Suprapubic skin (tissue), 4 donors: Measurements from ENCODE around the gene CUL9. TPM values are rescaled to one million over a fixed set of nuclear protein-coding genes. Genes with fewer than 3 reads are reported as not detected.

Experiments
- DNase-seq, 2 donors: peaks; one replicate each; pipeline ENCODE4 v3.0.0-alpha.2; 2019; ENCODE audit warnings: low spot score in 2 of 2
- H3K27ac ChIP-seq: fragments of 200-600 bp; sonication (generic); one replicate; pipeline ENCODE4 v1.5.1; 2019
- H3K27me3 ChIP-seq: fragments of 200-600 bp; sonication (generic); one replicate; pipeline ENCODE4 v1.5.1; 2019
- H3K36me3 ChIP-seq: fragments of 200-600 bp; sonication (generic); one replicate; pipeline ENCODE4 v1.5.1; 2019
- H3K4me1 ChIP-seq: fragments of 200-600 bp; sonication (generic); one replicate; pipeline ENCODE4 v1.5.1; 2019
- H3K4me3 ChIP-seq: fragments of 200-600 bp; sonication (generic); one replicate; pipeline ENCODE4 v1.5.1; 2019; ENCODE audit warnings: mild to moderate bottlenecking
- H3K9me3 ChIP-seq: fragments of 200-600 bp; sonication (generic); one replicate; pipeline ENCODE4 v1.5.1; 2019
- EP300 ChIP-seq: sonication (generic); formaldehyde crosslinking; IDR thresholded peaks from one replicate; pipeline ENCODE4 v1.6.1; 2017; ENCODE audit warnings: antibody characterized with exemption
- POLR2A ChIP-seq, 2 donors: fragments of 450-650 bp; IDR thresholded peaks; one replicate each; pipeline ENCODE4 v1.6.1; 2017; ENCODE audit warnings: antibody characterized with exemption in 2 of 2, mild to moderate bottlenecking in 2 of 2, moderate library complexity in 2 of 2
- POLR2AphosphoS5 ChIP-seq, 3 donors: sonication (generic); formaldehyde crosslinking; IDR thresholded peaks; one replicate each; pipeline ENCODE4 v1.6.1; 2017; ENCODE audit warnings: antibody characterized with exemption in 3 of 3
- WGBS: methylation state at CpG from one replicate; pipeline ENCODE4 v1.1.5; 2018; 5-methylcytosine and 5-hydroxymethylcytosine counted together
- total RNA-seq, 4 donors: library from RNA; depleted of rRNA; stranded (reverse); fragments of >200 nt; gene quantifications; one replicate each; pipeline ENCODE4 v1.1.0, GENCODE V29; 2016
- TF ChIP-seq, protein P1 (sequence below), 2 donors: fragments of 200-600 bp in 1 of 2; fragments of 450-650 bp in 1 of 2; sonication (generic) in 1 of 2; IDR thresholded peaks; one replicate each; pipeline ENCODE4 v1.5.1; 2016 to 2019; ENCODE audit warnings: antibody characterized with exemption in 2 of 2, mild to moderate bottlenecking in 1 of 2, moderate library complexity in 1 of 2

The CUL9 gene
- total RNA-seq, 4 donors from 2014 or later = 51.8 to 130 (median 92.4) TPM

DNA sequence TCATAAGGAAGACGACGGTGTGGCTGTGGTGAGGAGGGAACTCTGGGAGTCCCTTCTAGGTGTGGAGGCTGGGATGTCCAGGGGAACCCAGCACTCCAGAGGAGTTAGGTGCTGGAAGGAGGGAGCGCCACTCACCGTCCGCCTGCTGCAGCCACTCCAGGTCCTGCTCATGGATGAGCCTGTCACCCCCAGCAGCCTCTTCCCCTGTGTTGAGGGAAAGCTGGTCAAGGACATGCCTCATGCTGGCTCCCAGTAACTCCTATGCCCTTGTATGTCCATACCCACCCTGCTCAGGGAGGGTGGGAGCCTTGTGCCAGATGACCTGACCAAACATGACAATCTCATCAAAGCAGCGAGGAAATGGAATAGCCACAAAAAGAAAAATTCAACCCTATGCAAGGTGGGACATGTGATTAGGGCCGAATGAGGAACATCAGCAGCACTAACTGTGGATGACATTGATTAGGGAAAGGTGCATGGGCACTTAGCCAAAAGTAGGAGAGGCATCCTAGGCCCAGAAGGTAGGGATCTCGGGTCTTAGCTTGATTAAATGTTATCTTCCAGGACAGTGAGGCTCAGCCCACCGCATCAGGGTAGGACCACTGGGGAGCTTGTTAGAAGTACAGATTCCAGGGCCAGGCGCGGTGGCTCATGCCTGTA is 44.3 kb downstream of the CUL9 start:
- no peak for TF ChIP-seq EP300
- TF ChIP-seq, protein P1, sequence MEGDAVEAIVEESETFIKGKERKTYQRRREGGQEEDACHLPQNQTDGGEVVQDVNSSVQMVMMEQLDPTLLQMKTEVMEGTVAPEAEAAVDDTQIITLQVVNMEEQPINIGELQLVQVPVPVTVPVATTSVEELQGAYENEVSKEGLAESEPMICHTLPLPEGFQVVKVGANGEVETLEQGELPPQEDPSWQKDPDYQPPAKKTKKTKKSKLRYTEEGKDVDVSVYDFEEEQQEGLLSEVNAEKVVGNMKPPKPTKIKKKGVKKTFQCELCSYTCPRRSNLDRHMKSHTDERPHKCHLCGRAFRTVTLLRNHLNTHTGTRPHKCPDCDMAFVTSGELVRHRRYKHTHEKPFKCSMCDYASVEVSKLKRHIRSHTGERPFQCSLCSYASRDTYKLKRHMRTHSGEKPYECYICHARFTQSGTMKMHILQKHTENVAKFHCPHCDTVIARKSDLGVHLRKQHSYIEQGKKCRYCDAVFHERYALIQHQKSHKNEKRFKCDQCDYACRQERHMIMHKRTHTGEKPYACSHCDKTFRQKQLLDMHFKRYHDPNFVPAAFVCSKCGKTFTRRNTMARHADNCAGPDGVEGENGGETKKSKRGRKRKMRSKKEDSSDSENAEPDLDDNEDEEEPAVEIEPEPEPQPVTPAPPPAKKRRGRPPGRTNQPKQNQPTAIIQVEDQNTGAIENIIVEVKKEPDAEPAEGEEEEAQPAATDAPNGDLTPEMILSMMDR (IDR thresholded peaks at IDR 0.05) = no peak
- TF ChIP-seq POLR2AphosphoS5 (IDR thresholded peaks at IDR 0.05) = no peak
- TF ChIP-seq POLR2A (IDR thresholded peaks at IDR 0.05) = no peak
- no peak overlapping the region for H3K4me3 ChIP-seq
- H3K27me3 ChIP-seq = no peaks in the 10 kb centered on the region
- H3K4me1 ChIP-seq = peaks cover 32% of the 10 kb centered on the region
- WGBS = 92% methylated on average over 11 of the region's 11 CpGs
- peaks cover 20% of the 10 kb centered on the region for H3K36me3 ChIP-seq
- no peaks in the 10 kb centered on the region for H3K9me3 ChIP-seq
- no peak for DNase-seq
- H3K27ac ChIP-seq = no peak overlapping the region

DNA sequence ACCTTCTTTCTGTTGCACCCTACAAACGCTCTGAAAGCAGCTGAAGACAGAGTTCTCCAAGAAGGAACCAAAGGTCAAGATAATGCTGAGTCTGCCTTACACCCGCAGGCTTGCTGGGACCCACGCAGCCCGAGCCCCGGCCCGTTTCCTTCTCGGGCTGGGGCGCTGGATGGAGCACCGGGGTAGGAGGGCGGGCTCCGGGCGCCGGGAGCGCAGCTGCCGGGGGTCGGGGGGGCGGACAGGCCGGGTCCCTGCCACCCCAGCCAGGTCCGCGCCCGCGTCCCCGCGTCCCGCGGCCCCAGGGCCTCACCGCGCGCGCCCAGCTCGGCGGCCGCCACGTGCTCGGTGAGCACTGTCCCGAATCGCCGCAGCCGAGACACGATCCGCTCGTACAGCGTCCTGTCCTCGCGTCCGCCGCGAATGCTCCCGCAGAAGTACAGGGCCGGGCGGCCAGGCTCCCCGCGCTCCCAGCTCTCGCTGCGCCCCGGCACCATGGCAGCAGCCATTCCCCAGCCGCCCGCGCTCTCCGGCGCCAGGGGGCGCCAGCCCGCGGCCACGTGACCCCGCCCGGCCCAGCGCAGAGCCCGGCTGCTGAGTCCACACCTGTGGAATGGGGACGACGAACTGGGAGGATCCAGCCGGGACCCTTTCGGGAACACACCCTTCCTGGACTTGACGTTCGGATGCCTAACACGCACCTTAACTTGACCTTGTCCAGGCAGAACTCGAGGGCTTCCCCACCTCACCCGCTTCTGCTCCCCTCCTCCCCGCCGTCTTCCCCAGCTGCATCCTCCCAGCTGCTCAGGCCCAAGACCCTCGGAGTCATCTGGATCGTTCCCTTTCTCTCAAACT is 47.2 kb downstream of the CUL9 start, which contains the start of gene DNPH1:
TSS of gene DNPH1 (minus strand) at position 531 of the 852 bp plus-strand sequence. CDS start at position 506, 25 bp downstream.
- TF ChIP-seq, protein P1 (IDR thresholded peaks at IDR 0.05) = peak; percentile 65 to 93
- no peak for TF ChIP-seq EP300
- TF ChIP-seq POLR2A (IDR thresholded peaks at IDR 0.05) = no peak
- peak; percentile 79 to 82 for DNase-seq
- WGBS = 11% methylated on average over 15 of the region's 82 CpGs
- Histone ChIP-seq H3K9me3 (no peaks in the 10 kb centered on the region), H3K4me1 (peaks cover 25% of the 10 kb centered on the region), H3K27ac (peak within 1 kb of the TSS; percentile 43), H3K36me3 (no peaks in the 10 kb centered on the region), H3K27me3 (no peaks in the 10 kb centered on the region), H3K4me3 (peak within 1 kb of the TSS; percentile 80)

DNA sequence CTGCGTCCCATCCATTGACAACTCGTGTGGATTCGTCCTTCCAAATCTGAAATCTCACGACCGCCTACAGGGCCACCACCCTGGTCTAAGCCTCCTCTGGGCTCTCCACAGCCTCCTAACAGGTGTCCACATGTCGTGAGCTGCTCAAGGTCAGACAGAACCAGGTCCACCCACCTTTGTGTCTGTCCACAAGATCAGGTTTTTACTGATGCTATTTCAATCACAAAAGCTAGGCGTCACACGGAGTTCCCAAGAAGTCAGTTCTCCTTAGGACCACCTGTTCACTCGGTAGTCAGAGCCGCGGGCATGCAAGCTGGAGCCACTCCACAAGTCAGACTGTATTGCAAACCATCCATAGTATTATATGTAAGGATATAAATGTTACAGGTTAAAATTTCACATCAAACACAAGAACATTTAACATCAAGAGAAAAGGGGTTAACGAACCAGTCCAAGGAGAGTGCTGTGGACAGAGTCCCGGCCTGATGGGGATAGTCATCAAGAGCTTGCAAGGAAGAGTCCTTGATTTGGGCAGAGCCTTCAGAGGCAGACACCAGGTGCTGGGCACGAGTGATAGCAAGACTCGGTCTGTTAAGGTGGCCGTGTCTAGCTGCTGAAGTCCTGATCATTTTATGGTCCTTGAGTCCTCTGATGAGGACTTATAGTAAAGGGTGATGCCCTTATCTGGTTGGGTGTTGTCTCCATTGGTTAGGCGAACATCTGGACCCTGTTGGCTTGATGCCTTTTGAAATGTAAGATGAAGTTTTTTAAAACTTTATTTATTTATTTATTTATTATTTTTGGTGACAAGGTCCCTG is 48.0 kb downstream of the CUL9 start:
- Histone ChIP-seq H3K4me1 (peaks cover 19% of the 10 kb centered on the region), H3K27me3 (no peaks in the 10 kb centered on the region), H3K9me3 (no peaks in the 10 kb centered on the region), H3K4me3 (peak overlapping the region; percentile 80), H3K36me3 (no peaks in the 10 kb centered on the region), H3K27ac (no peak overlapping the region)
- peak in 1 of 2 donors; percentile 64 for DNase-seq
- WGBS = 73% methylated on average over 17 of the region's 17 CpGs
- no peak for TF ChIP-seq POLR2A (IDR thresholded peaks at IDR 0.05)

DNA sequence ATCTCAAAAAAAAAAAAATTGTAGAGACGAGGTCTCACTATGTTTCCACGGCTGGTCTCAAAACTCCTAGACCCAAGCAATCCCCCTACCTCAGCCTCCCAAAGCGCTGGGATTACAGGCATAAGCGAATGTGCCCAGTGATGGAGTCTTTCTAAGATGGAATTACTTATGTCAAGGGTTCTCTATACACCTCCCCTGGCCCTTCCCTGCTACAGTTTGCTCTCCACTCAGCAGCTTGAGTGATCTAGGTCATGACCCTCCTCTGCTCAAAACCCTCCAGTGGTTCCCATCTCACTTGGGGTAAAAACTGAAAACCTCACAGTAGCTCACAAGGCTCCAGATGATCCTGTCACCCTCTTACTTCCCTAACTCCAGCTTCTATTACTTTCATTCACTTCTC is 49.1 kb downstream of the CUL9 start:
- no peak for DNase-seq
- no peak for TF ChIP-seq POLR2AphosphoS5 (IDR thresholded peaks at IDR 0.05)
- TF ChIP-seq POLR2A (IDR thresholded peaks at IDR 0.05) = no peak
- TF ChIP-seq, protein P1 (IDR thresholded peaks at IDR 0.05) = no peak
- no peak for TF ChIP-seq EP300
- no peaks in the 10 kb centered on the region for H3K36me3 ChIP-seq

DNA sequence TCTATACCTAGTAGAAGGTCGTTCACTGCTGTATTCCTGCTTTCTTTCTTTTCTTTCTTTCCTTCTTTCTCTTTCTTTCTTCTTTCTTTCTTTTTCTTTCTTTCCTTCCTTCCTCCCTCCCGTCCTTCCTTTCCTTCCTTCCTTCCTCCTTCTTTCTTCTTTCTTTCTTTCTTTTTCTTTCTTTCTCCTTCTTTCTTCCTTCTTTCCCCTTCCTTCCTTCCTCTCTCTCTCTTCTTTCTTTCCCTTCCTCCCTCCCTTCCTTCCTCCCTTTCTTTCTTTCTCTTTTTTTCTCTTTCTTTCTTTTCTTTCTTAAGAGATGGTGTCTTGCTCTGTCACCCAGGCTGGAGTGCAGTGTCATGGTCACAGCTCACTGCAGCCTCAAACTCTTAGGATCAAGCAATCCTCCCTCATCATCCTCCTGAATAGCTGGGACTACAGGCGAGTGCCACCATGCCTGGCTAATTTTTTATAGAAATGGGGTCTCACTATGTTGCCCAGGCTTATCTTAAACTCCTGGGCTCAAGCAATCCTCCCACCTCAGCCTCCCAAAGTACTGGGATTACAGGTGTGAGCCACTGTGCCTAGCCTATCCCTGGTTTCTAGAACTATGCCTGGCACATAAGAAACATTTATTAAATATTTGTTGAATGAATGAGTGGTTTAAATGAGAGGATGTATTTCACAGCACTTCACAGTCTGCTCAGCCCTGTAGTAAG is 49.9 kb downstream of the CUL9 start:
- TF ChIP-seq POLR2A (IDR thresholded peaks at IDR 0.05) = no peak
- TF ChIP-seq, protein P1 (IDR thresholded peaks at IDR 0.05) = no peak
- TF ChIP-seq POLR2AphosphoS5 (IDR thresholded peaks at IDR 0.05) = no peak
- no peak for TF ChIP-seq EP300
- H3K27ac ChIP-seq = no peak overlapping the region
- no peaks in the 10 kb centered on the region for H3K9me3 ChIP-seq
- H3K4me3 ChIP-seq = no peak overlapping the region
- no peak for DNase-seq
- H3K36me3 ChIP-seq = no peaks in the 10 kb centered on the region
- 79% methylated on average over 3 of the region's 3 CpGs for WGBS
- peaks cover 19% of the 10 kb centered on the region for H3K4me1 ChIP-seq
- no peaks in the 10 kb centered on the region for H3K27me3 ChIP-seq

More for the DNA sequence above, 49.1 kb downstream of the CUL9 start:
- 92% methylated on average over 4 of the region's 4 CpGs for WGBS
- peaks cover 19% of the 10 kb centered on the region for H3K4me1 ChIP-seq
- H3K27me3 ChIP-seq = no peaks in the 10 kb centered on the region
- H3K4me3 ChIP-seq = no peak overlapping the region
- H3K27ac ChIP-seq = no peak overlapping the region
- no peaks in the 10 kb centered on the region for H3K9me3 ChIP-seq
